Activated CD8-positive, alpha-beta memory T cell treated with anti-CD3 and anti-CD28 coated beads, Interleukin-2, amount 10 ng/mL, durations not matched to agents 7 days and 5 days (primary cell): ENCODE results near the gene PDE8A. TPM values are rescaled to one million over a fixed set of nuclear protein-coding genes. Genes with fewer than 3 reads are reported as not detected.

Source experiments
- ATAC-seq: fragments of 150-1000 bp; cut with Tn5 transposase; one replicate; pipeline ENCODE4 v1.10.0; 2021; ENCODE audit warnings: moderate library complexity
- CTCF ChIA-PET: fragments of 350-600 bp; sonication (Branson Sonifier 250); formaldehyde crosslinking; loops from one replicate; lab custom pipeline; 2021; ENCODE audit warnings: antibody characterized with exemption; lab: Charles Lee
- DNase-seq: peaks from one replicate; pipeline ENCODE4 v3.0.0-alpha.2; 2020
- H3K27ac Mint-ChIP-seq: one replicate; pipeline ENCODE4 v1.8.0; 2021; ENCODE audit warnings: mild to moderate bottlenecking, mixed read lengths
- H3K27me3 Mint-ChIP-seq: one replicate; pipeline ENCODE4 v1.8.0; 2021; ENCODE audit warnings: mixed read lengths
- H3K36me3 Mint-ChIP-seq: one replicate; pipeline ENCODE4 v1.8.0; 2021; ENCODE audit warnings: mild to moderate bottlenecking, mixed read lengths
- H3K4me1 Mint-ChIP-seq: one replicate; pipeline ENCODE4 v1.8.0; 2021; ENCODE audit warnings: mixed read lengths
- H3K4me3 Mint-ChIP-seq: one replicate; pipeline ENCODE4 v1.8.0; 2021; ENCODE audit warnings: mild to moderate bottlenecking, moderate library complexity, mixed read lengths
- H3K9me3 Mint-ChIP-seq: one replicate; pipeline ENCODE4 v1.8.0; 2022; ENCODE audit warnings: low read depth, mixed read lengths
- total RNA-seq, 2 experiments: library from RNA; stranded (reverse); gene quantifications; one replicate each; pipeline ENCODE4 v1.2.3, GENCODE V29; 2021

Gene PDE8A
- total RNA-seq: 10 to 100 TPM; 17.7 to 21.1 TPM

DNA sequence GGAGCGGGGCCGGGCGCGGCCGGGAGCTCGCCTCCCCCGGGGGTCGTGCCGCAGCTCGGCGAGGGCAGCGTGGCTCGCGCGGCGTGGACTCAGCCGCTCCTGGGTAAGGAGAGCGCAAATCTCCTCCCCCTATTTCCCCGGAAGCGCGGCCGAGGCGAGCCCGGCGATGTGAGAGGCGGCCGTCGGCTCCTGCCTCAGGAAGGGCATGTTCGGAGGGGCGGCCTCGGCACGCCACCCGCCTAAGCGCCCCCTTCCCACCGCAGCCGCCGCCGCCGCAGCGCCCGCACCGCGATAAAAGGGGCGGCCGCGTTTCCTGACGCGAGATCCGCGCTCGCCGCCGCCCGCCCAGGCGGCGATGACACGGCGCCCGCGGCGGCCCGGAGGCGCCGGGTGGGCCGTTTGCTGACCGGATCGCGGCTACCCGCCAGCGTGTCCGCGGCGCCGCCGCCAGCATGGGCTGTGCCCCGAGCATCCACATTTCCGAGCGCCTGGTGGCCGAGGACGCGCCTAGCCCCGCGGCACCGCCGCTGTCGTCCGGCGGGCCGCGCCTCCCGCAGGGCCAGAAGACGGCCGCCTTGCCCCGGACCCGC lies at the start of gene PDE8A:
Gene PDE8A, plus strand, starts transcription at position 146 of the 590 bp plus-strand sequence. Its CDS starts 307 bp downstream, at position 453.
- Mint-ChIP-seq H3K36me3 (peaks cover under 1% of the 10 kb centered on the region), H3K4me1 (peaks cover 42% of the 10 kb centered on the region), H3K27me3 (peaks cover 10% of the 10 kb centered on the region), H3K4me3 (peak within 1 kb of the TSS; percentile 88), H3K27ac (peak within 1 kb of the TSS; percentile 92), H3K9me3 (no peaks in the 10 kb centered on the region)
- DNase-seq (peak; percentile 70), ATAC-seq (peak; percentile 28)
- CTCF ChIA-PET: interaction anchor here (0.7 to 2.8 kb wide), 6 partner anchors 9 to 383 kb away, joined by 3 to 15 read pairs (median 4); no protein-coding TSS in a partner anchor

- CTCF ChIA-PET: interaction anchor here (1.2 kb wide), 1 partner anchor 364 kb away, joined by 3 read pairs; no protein-coding TSS in a partner anchor
- Mint-ChIP-seq H3K36me3 (no peaks in the 10 kb centered on the region), H3K4me1 (peaks cover 4% of the 10 kb centered on the region), H3K9me3 (no peaks in the 10 kb centered on the region), H3K27me3 (peaks cover 13% of the 10 kb centered on the region), H3K27ac (no peak overlapping the region), H3K4me3 (no peak overlapping the region)
- DNase-seq (no peak), ATAC-seq (no peak)
Observed at GRCh38 chr15:84934942-84935729, 46.5 kb upstream of the PDE8A start.

DNA sequence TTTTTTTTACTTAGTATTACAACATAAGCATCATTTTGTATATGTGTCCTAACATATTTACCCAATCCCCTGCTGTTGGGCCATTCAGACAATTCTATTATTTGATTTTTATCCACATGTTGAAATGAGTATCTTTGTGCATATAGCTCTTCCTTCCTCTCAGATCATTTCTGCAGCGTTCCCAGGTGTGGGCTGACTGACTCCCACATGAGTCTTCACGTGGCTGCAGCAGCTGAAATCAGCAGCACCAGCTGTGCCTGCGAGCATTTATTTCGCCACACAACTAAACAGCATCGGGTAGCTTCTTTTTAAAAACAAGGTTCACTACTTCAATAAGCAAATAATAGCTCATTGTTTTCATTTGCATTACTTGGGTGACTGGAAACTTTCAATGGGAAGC lies 44.5 kb upstream of the PDE8A start:
- Mint-ChIP-seq H3K4me3 (no peak overlapping the region), H3K4me1 (peaks cover 4% of the 10 kb centered on the region), H3K9me3 (no peaks in the 10 kb centered on the region), H3K36me3 (no peaks in the 10 kb centered on the region), H3K27me3 (peaks cover 21% of the 10 kb centered on the region), H3K27ac (no peak overlapping the region)
- DNase-seq (no peak), ATAC-seq (no peak)
- CTCF ChIA-PET: interaction anchor here (1.2 to 1.3 kb wide), 2 partner anchors 8 to 10 kb away, joined by 3 to 5 read pairs; no protein-coding TSS in a partner anchor

DNA sequence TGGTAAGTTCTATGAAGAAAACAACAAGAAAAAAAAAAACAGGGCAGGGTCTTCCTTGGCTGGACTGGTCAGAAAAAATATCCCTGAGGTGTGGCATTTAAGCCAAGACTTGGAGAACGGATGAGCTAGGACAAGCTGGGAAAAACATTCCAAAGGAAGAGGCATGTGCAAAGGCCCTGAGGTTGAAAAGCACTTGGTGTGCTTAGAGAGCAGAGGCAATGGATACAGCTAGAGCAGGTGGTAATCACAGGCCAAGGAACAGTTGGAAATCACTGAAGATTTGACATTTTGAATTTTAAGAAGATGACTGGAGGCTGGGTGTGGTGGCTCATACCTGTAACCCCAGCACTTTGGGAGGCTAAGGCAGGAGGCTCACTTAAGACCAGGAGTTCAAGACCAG lies 42.9 kb upstream of the PDE8A start:
- no peaks in the 10 kb centered on the region for H3K9me3 Mint-ChIP-seq
- H3K27me3 Mint-ChIP-seq: peaks cover 21% of the 10 kb centered on the region
- no peak overlapping the region for H3K27ac Mint-ChIP-seq
- ATAC-seq (no peak), DNase-seq (no peak)
- H3K4me3 Mint-ChIP-seq: no peak overlapping the region
- H3K4me1 Mint-ChIP-seq: peaks cover 4% of the 10 kb centered on the region
- CTCF ChIA-PET: no interaction called here
- H3K36me3 Mint-ChIP-seq: no peaks in the 10 kb centered on the region

DNA sequence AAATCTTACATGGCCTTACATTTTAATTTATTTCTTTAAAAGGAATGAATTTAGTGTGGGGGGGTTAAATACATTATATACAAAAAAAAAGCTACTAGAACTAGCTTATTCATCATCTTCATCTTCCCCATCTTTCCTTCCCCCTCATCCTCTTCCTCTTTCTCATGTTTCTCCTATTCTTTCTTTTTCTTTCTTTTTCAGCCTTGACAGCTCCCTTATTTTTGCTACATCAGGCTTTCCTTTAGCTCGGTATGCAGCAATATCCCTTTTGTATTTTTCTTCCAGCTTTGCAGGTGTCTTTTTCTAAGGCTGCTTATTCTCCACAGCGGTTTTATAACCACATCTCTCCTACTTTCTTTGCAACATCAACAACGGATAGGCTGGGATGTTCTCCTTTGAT lies 41.3 kb upstream of the PDE8A start:
- Mint-ChIP-seq H3K4me1 (peaks cover 4% of the 10 kb centered on the region), H3K9me3 (no peaks in the 10 kb centered on the region), H3K27ac (no peak overlapping the region), H3K27me3 (peaks cover 21% of the 10 kb centered on the region), H3K4me3 (no peak overlapping the region), H3K36me3 (no peaks in the 10 kb centered on the region)
- DNase-seq (no peak), ATAC-seq (no peak)
- CTCF ChIA-PET: interaction anchor here (0.8 to 3.2 kb wide), 3 partner anchors 12 to 17 kb away, joined by 3 to 10 read pairs (median 3); no protein-coding TSS in a partner anchor

DNA sequence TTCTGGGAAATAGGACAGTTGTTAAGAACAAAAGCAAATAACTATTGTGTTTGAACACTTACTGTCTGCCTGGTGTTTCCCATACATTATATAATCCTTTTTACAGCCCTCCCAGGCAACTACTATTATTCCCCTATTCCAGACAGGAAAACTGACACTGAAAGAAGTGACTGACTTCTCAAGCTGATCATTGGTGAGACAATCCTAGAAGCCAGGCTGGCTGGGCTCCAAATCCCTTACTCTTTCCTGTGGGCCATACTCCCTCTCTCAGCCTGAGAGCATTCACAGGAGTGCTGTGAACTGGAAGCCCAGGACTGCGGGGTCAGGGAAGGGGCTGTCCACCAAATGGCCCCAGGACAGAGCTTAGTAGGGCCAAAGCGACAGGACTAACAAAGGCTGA lies 39.2 kb upstream of the PDE8A start:
- ATAC-seq: no peak
- CTCF ChIA-PET: interaction anchor here (3.2 kb wide), 1 partner anchor 14 kb away, joined by 10 read pairs; no protein-coding TSS in a partner anchor

GRCh38 chr15:84944311-84944710 lies 37.3 kb upstream of the PDE8A start:
- Mint-ChIP-seq H3K36me3 (no peaks in the 10 kb centered on the region), H3K4me3 (no peak overlapping the region)

More for the DNA sequence above, 39.2 kb upstream of the PDE8A start:
- Mint-ChIP-seq H3K4me1 (peaks cover 2% of the 10 kb centered on the region), H3K9me3 (no peaks in the 10 kb centered on the region), H3K4me3 (no peak overlapping the region), H3K36me3 (no peaks in the 10 kb centered on the region), H3K27me3 (peaks cover 19% of the 10 kb centered on the region), H3K27ac (no peak overlapping the region)
- no peak for DNase-seq

DNA sequence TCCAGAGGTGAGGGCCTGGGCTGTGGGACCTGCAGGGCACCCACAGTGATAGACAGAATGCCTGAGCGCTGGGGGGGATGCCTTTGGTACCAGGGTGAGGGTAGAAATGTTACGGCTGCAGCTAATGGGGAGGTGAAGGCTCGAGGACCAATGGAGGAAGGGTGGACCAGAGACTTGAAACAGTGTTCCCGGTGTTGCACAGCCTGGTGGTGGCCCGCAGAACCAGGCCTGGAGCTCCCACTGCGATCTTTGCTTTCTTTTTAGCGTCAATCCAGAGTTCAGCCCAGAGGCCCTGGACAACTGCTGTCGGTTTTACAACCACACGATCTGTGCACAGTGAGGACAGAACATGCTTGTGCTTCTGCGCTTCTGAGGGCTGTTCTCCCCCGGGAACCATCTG lies 36.8 kb upstream of the PDE8A start:
- no peak overlapping the region for H3K27ac Mint-ChIP-seq
- no peak overlapping the region for H3K4me3 Mint-ChIP-seq
- ATAC-seq (no peak), DNase-seq (no peak)
- peaks cover 11% of the 10 kb centered on the region for H3K27me3 Mint-ChIP-seq
- no peaks in the 10 kb centered on the region for H3K9me3 Mint-ChIP-seq
- CTCF ChIA-PET: interaction anchor here (2.9 kb wide), 1 partner anchor 17 kb away, joined by 9 read pairs; no protein-coding TSS in a partner anchor
- H3K4me1 Mint-ChIP-seq: no peaks in the 10 kb centered on the region
- H3K36me3 Mint-ChIP-seq: no peaks in the 10 kb centered on the region

More at GRCh38 chr15:84944311-84944710, 37.3 kb upstream of the PDE8A start:
- peaks cover 11% of the 10 kb centered on the region for H3K27me3 Mint-ChIP-seq
- CTCF ChIA-PET: interaction anchor here (2.9 kb wide), 1 partner anchor 16 kb away, joined by 9 read pairs; no protein-coding TSS in a partner anchor
- DNase-seq (no peak), ATAC-seq (no peak)
- no peak overlapping the region for H3K27ac Mint-ChIP-seq
- H3K4me1 Mint-ChIP-seq: no peaks in the 10 kb centered on the region
- H3K9me3 Mint-ChIP-seq: no peaks in the 10 kb centered on the region

DNA sequence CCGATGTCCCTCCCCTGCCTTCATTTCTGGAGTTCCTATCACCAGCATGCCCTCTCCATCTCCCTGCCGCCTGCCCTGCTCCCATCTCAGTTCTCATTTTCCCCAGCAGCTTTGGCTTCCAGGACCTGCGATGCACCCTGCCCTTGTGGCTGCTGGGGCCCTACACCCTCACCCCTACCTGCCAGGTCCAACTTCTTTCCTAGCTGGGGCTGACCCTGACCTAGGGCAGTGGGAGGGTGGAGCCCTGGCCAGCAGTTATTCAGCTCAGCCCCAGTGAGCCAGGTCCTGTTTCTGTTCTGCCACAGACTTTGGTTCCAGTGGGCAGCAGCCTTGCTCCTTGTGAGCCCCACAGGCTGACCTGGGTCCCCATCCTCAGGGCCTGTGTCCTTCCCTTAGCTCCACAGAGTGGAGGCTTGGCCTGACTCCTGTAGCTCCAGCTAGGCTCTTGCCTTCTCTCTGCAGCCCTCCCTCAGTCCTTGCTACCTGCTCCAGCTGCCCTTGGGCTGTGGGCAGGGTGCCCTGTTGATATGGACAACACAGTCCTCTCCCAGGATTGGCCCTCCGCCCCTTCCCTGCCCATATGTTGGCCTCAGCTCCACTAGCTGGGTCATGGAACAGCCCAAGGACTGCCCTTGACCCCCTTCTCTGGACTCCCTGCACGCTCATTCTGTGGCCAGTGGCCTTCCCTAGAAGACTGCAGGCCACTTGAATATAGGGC lies 34.7 kb upstream of the PDE8A start:
- no peak overlapping the region for H3K27ac Mint-ChIP-seq
- peaks cover 6% of the 10 kb centered on the region for H3K27me3 Mint-ChIP-seq
- no peaks in the 10 kb centered on the region for H3K4me1 Mint-ChIP-seq
- H3K4me3 Mint-ChIP-seq: no peak overlapping the region
- CTCF ChIA-PET: interaction anchor here (1.0 kb wide), 1 partner anchor 359 kb away, joined by 3 read pairs; no protein-coding TSS in a partner anchor
- H3K9me3 Mint-ChIP-seq: no peaks in the 10 kb centered on the region
- no peaks in the 10 kb centered on the region for H3K36me3 Mint-ChIP-seq
- no peak for ATAC-seq
- no peak for DNase-seq

DNA sequence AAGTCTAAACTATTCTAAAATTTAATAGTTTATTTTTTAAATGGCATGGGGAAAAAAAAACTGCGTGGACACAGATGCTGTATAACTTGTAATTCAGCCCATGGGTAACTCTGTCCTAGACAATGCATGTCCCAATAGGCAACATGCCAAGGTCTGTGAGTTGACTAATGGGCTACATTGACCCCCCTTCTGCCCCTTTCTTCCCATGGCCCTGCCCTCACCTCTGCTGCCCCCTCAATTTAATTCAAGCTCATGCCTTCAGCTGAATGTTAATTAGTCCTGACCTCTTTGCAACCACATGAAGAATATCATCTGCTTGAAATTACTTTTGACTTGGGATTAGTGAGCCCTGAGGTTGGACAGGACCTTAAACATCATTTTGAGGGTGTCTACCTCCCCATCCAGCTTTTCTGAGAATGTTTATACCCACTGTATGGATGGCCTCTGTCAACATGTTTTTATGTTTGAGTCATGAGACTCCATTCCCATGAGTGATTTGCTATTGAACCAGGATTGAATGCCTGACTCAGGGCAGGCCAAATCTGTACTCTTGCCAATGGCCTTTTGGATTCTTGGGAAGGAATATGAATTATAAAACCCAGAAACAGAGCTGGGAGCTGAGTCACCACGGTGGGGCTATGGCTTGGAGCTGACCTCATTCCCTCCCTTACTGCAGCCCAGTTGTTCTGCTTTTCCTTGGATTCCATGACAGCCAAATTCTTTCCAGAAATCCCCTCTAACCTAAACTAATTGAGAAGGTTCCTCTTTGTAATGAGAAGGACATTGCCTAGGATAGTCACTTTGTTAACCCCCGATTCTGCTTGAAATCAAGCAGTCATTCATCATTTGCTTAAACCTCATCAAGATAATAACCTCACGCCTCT lies 33.5 kb upstream of the PDE8A start:
- DNase-seq (no peak), ATAC-seq (no peak)
- H3K27ac Mint-ChIP-seq: no peak overlapping the region
- no peaks in the 10 kb centered on the region for H3K36me3 Mint-ChIP-seq
- H3K9me3 Mint-ChIP-seq: no peaks in the 10 kb centered on the region
- peaks cover 6% of the 10 kb centered on the region for H3K27me3 Mint-ChIP-seq
- CTCF ChIA-PET: interaction anchor here (0.6 to 1.0 kb wide), 2 partner anchors 193 to 360 kb away, joined by 3 read pairs; no protein-coding TSS in a partner anchor
- no peaks in the 10 kb centered on the region for H3K4me1 Mint-ChIP-seq
- H3K4me3 Mint-ChIP-seq: no peak overlapping the region

DNA sequence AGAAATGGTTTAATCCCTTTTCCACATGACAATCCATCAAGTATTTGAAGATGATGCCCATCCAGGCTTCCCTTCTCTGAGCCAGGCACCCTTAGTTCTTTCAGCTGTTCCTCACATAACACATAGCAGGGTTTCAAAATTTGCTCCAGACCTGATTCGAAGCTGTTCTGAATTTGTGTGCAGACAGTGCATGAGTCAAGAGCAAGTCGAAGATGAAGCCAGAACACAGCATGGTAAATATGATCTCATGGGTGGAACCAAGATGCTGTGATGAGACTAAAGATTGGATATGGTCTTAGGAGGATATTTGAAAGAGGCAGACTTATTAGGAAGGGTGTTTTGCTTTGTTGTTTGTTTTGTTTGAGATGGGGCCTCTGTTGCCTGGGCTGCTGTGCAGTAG lies 32.6 kb upstream of the PDE8A start:
- no peak for ATAC-seq
- H3K4me1 Mint-ChIP-seq: no peaks in the 10 kb centered on the region
- H3K36me3 Mint-ChIP-seq: no peaks in the 10 kb centered on the region
- CTCF ChIA-PET: interaction anchor here (0.6 kb wide), 1 partner anchor 194 kb away, joined by 3 read pairs; no protein-coding TSS in a partner anchor
- H3K27me3 Mint-ChIP-seq: peaks cover 6% of the 10 kb centered on the region
- no peaks in the 10 kb centered on the region for H3K9me3 Mint-ChIP-seq
- H3K27ac Mint-ChIP-seq: no peak overlapping the region
- H3K4me3 Mint-ChIP-seq: no peak overlapping the region
- DNase-seq: no peak

GRCh38 chr15:84949845-84950569 lies 31.6 kb upstream of the PDE8A start:
- Mint-ChIP-seq H3K9me3 (no peaks in the 10 kb centered on the region), H3K4me3 (no peak overlapping the region), H3K4me1 (no peaks in the 10 kb centered on the region), H3K27me3 (peaks cover 6% of the 10 kb centered on the region), H3K27ac (no peak overlapping the region), H3K36me3 (no peaks in the 10 kb centered on the region)
- CTCF ChIA-PET: no interaction called here
- no peak for DNase-seq
- ATAC-seq: no peak
